HG02973 (cell line): ENCODE data around the gene FRK.
"Not testable (repeated sequence)": the region's sequence is repeated elsewhere in the genome, so short reads cannot be mapped to it uniquely, and the experiment has no call there.

ENCODE experiments used
- ATAC-seq: cut with Tn5 transposase; IDR thresholded peaks from one replicate; pipeline ENCODE4 v1.9.1; 2021; ENCODE audit warnings: moderate library complexity; ENCODE audit not compliant: unreplicated experiment

Gene FRK

GRCh38 chr6:115947966-115948541 is 112.6 kb downstream of the FRK start:
- no peak for ATAC-seq

- no peak for ATAC-seq
Observed at GRCh38 chr6:115945812-115946211, 114.9 kb downstream of the FRK start.

- ATAC-seq, result no peak
Observed at GRCh38 chr6:115945306-115945705, 115.4 kb downstream of the FRK start.

- ATAC-seq, result not testable (repeated sequence)
Observed at GRCh38 chr6:115944829-115945228, 115.9 kb downstream of the FRK start.

- ATAC-seq, result not testable (repeated sequence)
Observed at GRCh38 chr6:115937502-115937901, 123.2 kb downstream of the FRK start.

- no peak for ATAC-seq
Observed at GRCh38 chr6:115935361-115935760, 125.3 kb downstream of the FRK start.

- ATAC-seq, result no peak
Observed at GRCh38 chr6:115934829-115935228, 125.9 kb downstream of the FRK start.

- no peak for ATAC-seq
Observed at GRCh38 chr6:115934145-115934544, 126.5 kb downstream of the FRK start.

GRCh38 chr6:115932481-115932880 is 128.2 kb downstream of the FRK start:
- ATAC-seq, result peak; percentile 68

GRCh38 chr6:115928000-115928399 is 132.7 kb downstream of the FRK start:
- not testable (repeated sequence) for ATAC-seq

- ATAC-seq, result no peak
Observed at GRCh38 chr6:115922971-115923370, 137.7 kb downstream of the FRK start.

GRCh38 chr6:115914098-115914497 is 146.6 kb downstream of the FRK start:
- no peak for ATAC-seq

- no peak for ATAC-seq
Observed at GRCh38 chr6:115909923-115910546, 150.7 kb downstream of the FRK start.

- ATAC-seq, result no peak
Observed at GRCh38 chr6:115908906-115909559, 151.7 kb downstream of the FRK start.

- no peak for ATAC-seq
Observed at GRCh38 chr6:115905471-115905870, 155.2 kb downstream of the FRK start.

- ATAC-seq, result no peak
Observed at GRCh38 chr6:115902436-115902835, 158.3 kb downstream of the FRK start.

GRCh38 chr6:115901896-115902295 is 158.8 kb downstream of the FRK start:
- no peak for ATAC-seq

- ATAC-seq, result no peak
Observed at GRCh38 chr6:115899730-115900282, 160.9 kb downstream of the FRK start.

- ATAC-seq, result no peak
Observed at GRCh38 chr6:115898246-115898645, 162.4 kb downstream of the FRK start.

- peak; percentile 45 for ATAC-seq
Observed at GRCh38 chr6:115896538-115897129, 164.1 kb downstream of the FRK start.

- ATAC-seq, result no peak
Observed at GRCh38 chr6:115894426-115894992, 166.2 kb downstream of the FRK start.
